ENCODE results near the gene ZMYND19. TPM values are rescaled to one million over a fixed set of nuclear protein-coding genes. Genes with fewer than 3 reads are reported as not detected.
"Not testable (repeated sequence)": the region's sequence is repeated elsewhere in the genome, so short reads cannot be mapped to it uniquely, and the experiment has no call there.

ZMYND19 gene
- total and polyA plus RNA-seq, 11 donors: 6.8 to 20.5 (median 10.2) TPM

GRCh38 chr9:137569609-137570203, 20.6 kb downstream of the ZMYND19 start:
- ATAC-seq: no peak
- Histone ChIP-seq H3K27ac (no peak overlapping the region), H3K9me3 (no peaks in the 10 kb centered on the region), H3K36me3 (peaks cover 0 to 45% (median 37%) of the 10 kb centered on the region in 9 donors), H3K4me1 (peaks cover 0 to 10% (median 4%) of the 10 kb centered on the region in 12 donors), H3K27me3 (no peaks in the 10 kb centered on the region), H3K4me3 (no peak overlapping the region)
- TF ChIP-seq CTCF (IDR thresholded peaks at IDR 0.05): no peak
- TF ChIP-seq POLR2A (IDR thresholded peaks at IDR 0.05): no peak
- WGBS, 4 donors: 97 to 99% (median 98%) methylated on average over 5 of the region's 5 CpGs
- no peak for DNase-seq
- intact Hi-C loops (cut with DNase I): no loop called here

- peaks cover 0 to 45% (median 37%) of the 10 kb centered on the region in 9 donors for H3K36me3 ChIP-seq
- WGBS, 4 donors: 87 to 94% (median 91%) methylated on average over 4 to 5 of the region's 5 CpGs
- H3K4me3 ChIP-seq: not testable (repeated sequence)
Observed at GRCh38 chr9:137568445-137568844, 21.9 kb downstream of the ZMYND19 start.

DNA sequence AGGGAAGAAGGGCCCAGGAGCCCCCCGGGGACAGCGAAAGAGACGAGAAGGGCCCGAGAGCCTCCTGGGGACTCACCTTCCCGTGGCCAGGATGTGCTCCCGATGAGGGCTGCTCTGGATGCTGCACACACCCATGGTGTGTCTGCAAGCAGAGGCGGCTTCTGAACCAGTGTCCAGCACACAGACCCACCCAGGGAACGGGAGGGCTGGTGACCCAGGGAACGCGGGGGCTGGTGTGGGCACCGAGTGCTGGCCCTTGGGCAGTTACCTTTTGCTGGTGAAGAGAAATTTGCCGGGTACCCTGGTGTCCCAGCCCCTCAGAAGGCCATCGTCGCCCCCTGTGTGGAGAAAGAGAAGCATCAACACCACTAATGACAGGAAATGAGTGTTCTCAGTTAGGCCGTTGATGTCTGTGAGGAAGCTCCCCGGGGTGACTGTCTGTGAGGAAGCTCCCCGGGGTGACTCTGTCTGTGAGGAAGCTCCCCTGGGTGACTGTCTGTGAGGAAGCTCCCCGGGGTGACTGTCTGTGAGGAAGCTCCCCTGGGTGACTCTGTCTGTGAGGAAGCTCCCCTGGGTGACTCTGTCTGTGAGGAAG, 25.4 kb downstream of the ZMYND19 start:
- DNase-seq: peak in 1 of 5 donors; percentile 47
- H3K27me3 ChIP-seq: no peaks in the 10 kb centered on the region
- no peak overlapping the region for H3K27ac ChIP-seq
- TF ChIP-seq CTCF (IDR thresholded peaks at IDR 0.05) (no peak), POLR2A (IDR thresholded peaks at IDR 0.05) (no peak)
- no peak for ATAC-seq
- H3K9me3 ChIP-seq: no peaks in the 10 kb centered on the region
- no peaks in the 10 kb centered on the region for H3K4me1 ChIP-seq
- H3K36me3 ChIP-seq: peaks cover 0 to 46% (median 42%) of the 10 kb centered on the region in 9 donors
- H3K4me3 ChIP-seq: no peak overlapping the region
- intact Hi-C loops (cut with DNase I): no loop called here
- 81 to 95% (median 84%) methylated on average over 13 to 18 of the region's 18 CpGs for WGBS, 4 donors

More at GRCh38 chr9:137568445-137568844, 21.9 kb downstream of the ZMYND19 start:
- H3K27me3 ChIP-seq; H3K27ac ChIP-seq; H3K4me1 ChIP-seq; intact Hi-C loops (cut with DNase I); H3K9me3 ChIP-seq; ATAC-seq: not testable (repeated sequence)
- peak in 1 of 5 donors; percentile 3 for DNase-seq

- Histone ChIP-seq H3K36me3 (peaks cover 0 to 53% (median 47%) of the 10 kb centered on the region in 9 donors), H3K27ac (no peak overlapping the region), H3K4me1 (no peaks in the 10 kb centered on the region), H3K4me3 (no peak overlapping the region), H3K9me3 (no peaks in the 10 kb centered on the region), H3K27me3 (no peaks in the 10 kb centered on the region)
- DNase-seq (no peak), ATAC-seq (peak in 1 of 4 donors; percentile 24)
- TF ChIP-seq POLR2A (IDR thresholded peaks at IDR 0.05): no peak
- TF ChIP-seq CTCF (IDR thresholded peaks at IDR 0.05): no peak
- WGBS, 4 donors: 91 to 92% (median 91%) methylated on average over 10 of the region's 10 CpGs
- intact Hi-C loops (cut with DNase I): no loop called here
Observed at GRCh38 chr9:137564134-137564533, 26.2 kb downstream of the ZMYND19 start.

All from heart left ventricle (tissue), 16 donors.